PC-9 (cell line): ENCODE data around the gene POU3F3. TPM values are rescaled to one million over a fixed set of nuclear protein-coding genes. Genes with fewer than 3 reads are reported as not detected.

Experiments used
- BruUV-seq: library from RNA; stranded (reverse); fragments of 400-500 nt; replicated peaks from 2 replicates; lab custom pipeline; 2021; lab: Mats Ljungman, UMichigan
- CTCF ChIA-PET: fragments of 300-600 bp; sonication (Branson Sonifier 250); formaldehyde crosslinking; loops from one replicate; lab custom pipeline; 2022; ENCODE audit warnings: antibody characterized with exemption; lab: Charles Lee
- POLR2A ChIA-PET: fragments of 300-600 bp; sonication (Branson Sonifier 250); formaldehyde crosslinking; loops from one replicate; lab custom pipeline; 2022; ENCODE audit warnings: antibody characterized with exemption; ENCODE audit not compliant: unreplicated experiment; lab: Charles Lee
- DNase-seq, 2 experiments: peaks; one replicate each; pipeline versions ENCODE4 v3.0.0 to v3.0.0-alpha.2; 2015 to 2022; ENCODE audit warnings: mixed read lengths in 1 of 2
- H2AFZ ChIP-seq: fragments of 200-600 bp; sonication (generic); 2 replicates; pipeline ENCODE4 v1.8.1; 2017; ENCODE audit warnings: antibody characterized with exemption
- H3F3A ChIP-seq: fragments of 200-600 bp; sonication (generic); 2 replicates; pipeline ENCODE4 v1.8.1; 2017; ENCODE audit warnings: antibody characterized with exemption, mild to moderate bottlenecking, low read depth; ENCODE audit not compliant: insufficient read depth
- H3K27ac ChIP-seq: fragments of 200-600 bp; sonication (generic); 2 replicates; pipeline ENCODE4 v1.6.1; 2016; ENCODE audit warnings: mixed run types
- H3K27me3 ChIP-seq: fragments of 200-600 bp; sonication (generic); 2 replicates; pipeline ENCODE4 v1.6.1; 2016; ENCODE audit warnings: low read depth, mixed run types; ENCODE audit not compliant: insufficient read depth
- H3K36me3 ChIP-seq: fragments of 200-600 bp; sonication (generic); 2 replicates; pipeline ENCODE4 v1.6.1; 2016; ENCODE audit warnings: low read depth, mixed run types
- H3K4me1 ChIP-seq: fragments of 200-600 bp; sonication (generic); replicated peaks from 2 replicates; pipeline ENCODE4 v1.6.1; 2016; ENCODE audit warnings: mixed run types; ENCODE audit not compliant: insufficient read depth
- H3K4me2 ChIP-seq: fragments of 200-600 bp; sonication (generic); 2 replicates; pipeline ENCODE4 v1.6.1; 2017; ENCODE audit warnings: mixed run types
- H3K4me3 ChIP-seq: fragments of 200-600 bp; sonication (generic); 2 replicates; pipeline ENCODE4 v1.6.1; 2016; ENCODE audit warnings: mixed run types
- H3K79me2 ChIP-seq: fragments of 200-600 bp; sonication (generic); 2 replicates; pipeline ENCODE4 v1.6.1; 2017; ENCODE audit warnings: low read depth, mixed run types
- H3K9me2 ChIP-seq: fragments of 200-600 bp; sonication (generic); 2 replicates; pipeline ENCODE4 v1.8.1; 2017; ENCODE audit warnings: mild to moderate bottlenecking; ENCODE audit not compliant: insufficient read depth
- H3K9me3 ChIP-seq: fragments of 200-600 bp; sonication (generic); 2 replicates; pipeline ENCODE4 v1.8.1; 2016; ENCODE audit warnings: low read depth; ENCODE audit not compliant: insufficient read depth
- H4K20me1 ChIP-seq: fragments of 200-600 bp; sonication (generic); 2 replicates; pipeline ENCODE4 v1.8.1; 2017; ENCODE audit not compliant: insufficient read depth
- EZH2 ChIP-seq: fragments of 200-600 bp; sonication (generic); IDR thresholded peaks from 2 replicates; pipeline ENCODE4 v1.8.0; 2017; ENCODE audit warnings: antibody characterized with exemption, low read depth
- intact Hi-C: fragments of 100-400 bp; cut with micrococcal nuclease; formaldehyde crosslinking; loops from one replicate; pipeline ENCODE4 v1.10.0; 2022; ENCODE audit not compliant: unreplicated experiment
- total RNA-seq: library from RNA; stranded (reverse); gene quantifications from 2 replicates; pipeline ENCODE4 v1.2.3, GENCODE V29; 2021
- TF ChIP-seq, protein P1 (sequence below): fragments of 200-600 bp; sonication (generic); conservative IDR thresholded peaks from 2 replicates; pipeline ENCODE4 v1.6.1; 2017; ENCODE audit warnings: mixed run types, antibody characterized with exemption, mild to moderate bottlenecking, moderate library complexity

POU3F3 gene
- total RNA-seq, 1 experiment from 2014 or later, result not detected

DNA sequence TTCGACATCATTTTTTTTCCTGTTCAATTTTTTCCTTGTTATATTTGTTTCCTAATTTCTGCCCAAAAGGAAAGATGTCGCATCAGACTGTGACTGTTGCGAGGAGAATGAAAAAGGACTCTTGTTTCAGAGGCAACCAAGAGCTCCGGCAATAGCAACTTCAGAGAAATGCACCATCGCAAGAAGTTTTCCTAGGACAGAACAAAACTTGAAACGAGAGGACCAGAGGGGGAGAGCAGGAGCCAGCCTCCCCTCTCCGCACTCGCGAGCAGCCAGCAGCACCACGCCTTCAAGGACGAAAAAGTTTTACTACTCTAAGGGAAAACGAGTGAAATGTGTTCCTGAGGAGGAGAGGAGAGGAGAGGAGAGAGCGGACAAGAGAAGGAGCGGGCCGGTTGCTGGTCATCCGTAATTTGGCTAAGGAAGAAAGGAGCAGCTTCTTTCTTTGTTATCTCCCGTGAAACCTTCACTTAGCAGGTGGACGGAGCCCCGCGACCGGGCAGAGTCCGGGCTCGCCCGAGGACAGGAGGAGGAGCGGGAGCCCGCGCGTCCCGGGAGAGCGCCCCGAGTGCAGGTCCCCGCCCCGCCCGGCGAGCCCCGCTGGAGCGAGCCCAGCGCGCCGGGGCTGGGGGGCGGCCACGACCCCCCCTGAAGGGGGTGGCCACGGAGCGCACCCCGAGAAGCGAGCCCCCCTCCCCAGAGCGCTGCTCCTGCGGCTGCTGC lies 744 bp downstream of the POU3F3 start:
- BruUV-seq, result no TSS peak
- H3K9me3 ChIP-seq, result no peaks in the 10 kb centered on the region
- H3K27ac ChIP-seq, result no peak overlapping the region
- no peak overlapping the region for H3K4me2 ChIP-seq
- H3K9me2 ChIP-seq, result no peaks in the 10 kb centered on the region
- TF ChIP-seq, protein P1, sequence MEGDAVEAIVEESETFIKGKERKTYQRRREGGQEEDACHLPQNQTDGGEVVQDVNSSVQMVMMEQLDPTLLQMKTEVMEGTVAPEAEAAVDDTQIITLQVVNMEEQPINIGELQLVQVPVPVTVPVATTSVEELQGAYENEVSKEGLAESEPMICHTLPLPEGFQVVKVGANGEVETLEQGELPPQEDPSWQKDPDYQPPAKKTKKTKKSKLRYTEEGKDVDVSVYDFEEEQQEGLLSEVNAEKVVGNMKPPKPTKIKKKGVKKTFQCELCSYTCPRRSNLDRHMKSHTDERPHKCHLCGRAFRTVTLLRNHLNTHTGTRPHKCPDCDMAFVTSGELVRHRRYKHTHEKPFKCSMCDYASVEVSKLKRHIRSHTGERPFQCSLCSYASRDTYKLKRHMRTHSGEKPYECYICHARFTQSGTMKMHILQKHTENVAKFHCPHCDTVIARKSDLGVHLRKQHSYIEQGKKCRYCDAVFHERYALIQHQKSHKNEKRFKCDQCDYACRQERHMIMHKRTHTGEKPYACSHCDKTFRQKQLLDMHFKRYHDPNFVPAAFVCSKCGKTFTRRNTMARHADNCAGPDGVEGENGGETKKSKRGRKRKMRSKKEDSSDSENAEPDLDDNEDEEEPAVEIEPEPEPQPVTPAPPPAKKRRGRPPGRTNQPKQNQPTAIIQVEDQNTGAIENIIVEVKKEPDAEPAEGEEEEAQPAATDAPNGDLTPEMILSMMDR, result no peak
- TF ChIP-seq EZH2, result no peak
- DNase-seq, result no peak
- no peaks in the 10 kb centered on the region for H3K79me2 ChIP-seq
- H3F3A ChIP-seq, result no peaks in the 10 kb centered on the region
- no peaks in the 10 kb centered on the region for H3K4me1 ChIP-seq
- no peak overlapping the region for H2AFZ ChIP-seq
- no peaks in the 10 kb centered on the region for H4K20me1 ChIP-seq
- H3K27me3 ChIP-seq, result peaks cover 10% of the 10 kb centered on the region; the same call in 1 of the 2 replicates
- no peak overlapping the region for H3K4me3 ChIP-seq
- ChIA-PET CTCF (no interaction called here), POLR2A (no interaction called here)
- intact Hi-C loops, result no loop called here
- no peaks in the 10 kb centered on the region for H3K36me3 ChIP-seq

DNA sequence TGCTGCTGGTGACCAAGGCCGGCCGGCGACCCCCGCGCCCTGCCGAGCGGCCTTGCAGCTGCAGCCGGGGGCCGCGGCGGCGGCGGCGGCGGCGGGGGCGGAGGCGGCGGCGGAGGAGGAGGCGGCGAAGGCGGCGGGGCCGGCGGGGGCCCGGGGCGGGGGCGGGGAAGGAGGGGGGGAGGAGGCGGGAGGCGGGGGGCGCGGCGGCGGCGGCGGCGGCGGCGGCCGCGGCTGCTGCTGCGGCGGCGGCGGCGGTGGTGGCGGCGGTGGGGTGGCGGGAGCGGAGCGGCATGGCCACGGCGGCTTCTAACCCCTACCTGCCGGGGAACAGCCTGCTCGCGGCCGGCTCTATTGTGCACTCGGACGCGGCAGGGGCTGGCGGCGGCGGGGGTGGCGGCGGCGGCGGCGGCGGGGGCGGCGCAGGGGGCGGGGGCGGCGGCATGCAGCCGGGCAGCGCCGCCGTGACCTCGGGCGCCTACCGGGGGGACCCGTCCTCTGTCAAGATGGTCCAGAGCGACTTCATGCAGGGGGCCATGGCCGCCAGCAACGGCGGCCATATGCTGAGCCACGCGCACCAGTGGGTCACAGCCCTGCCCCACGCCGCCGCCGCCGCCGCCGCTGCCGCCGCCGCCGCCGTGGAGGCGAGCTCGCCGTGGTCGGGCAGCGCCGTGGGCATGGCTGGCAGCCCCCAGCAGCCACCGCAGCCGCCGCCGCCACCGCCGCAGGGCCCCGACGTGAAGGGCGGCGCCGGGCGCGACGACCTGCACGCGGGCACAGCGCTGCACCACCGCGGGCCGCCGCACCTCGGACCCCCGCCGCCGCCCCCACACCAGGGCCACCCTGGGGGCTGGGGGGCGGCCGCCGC lies 1.5 kb downstream of the POU3F3 start:
- CTCF ChIA-PET, result no interaction called here
- peaks cover 6% of the 10 kb centered on the region; the same call in 1 of the 2 replicates for H3K27me3 ChIP-seq

DNA sequence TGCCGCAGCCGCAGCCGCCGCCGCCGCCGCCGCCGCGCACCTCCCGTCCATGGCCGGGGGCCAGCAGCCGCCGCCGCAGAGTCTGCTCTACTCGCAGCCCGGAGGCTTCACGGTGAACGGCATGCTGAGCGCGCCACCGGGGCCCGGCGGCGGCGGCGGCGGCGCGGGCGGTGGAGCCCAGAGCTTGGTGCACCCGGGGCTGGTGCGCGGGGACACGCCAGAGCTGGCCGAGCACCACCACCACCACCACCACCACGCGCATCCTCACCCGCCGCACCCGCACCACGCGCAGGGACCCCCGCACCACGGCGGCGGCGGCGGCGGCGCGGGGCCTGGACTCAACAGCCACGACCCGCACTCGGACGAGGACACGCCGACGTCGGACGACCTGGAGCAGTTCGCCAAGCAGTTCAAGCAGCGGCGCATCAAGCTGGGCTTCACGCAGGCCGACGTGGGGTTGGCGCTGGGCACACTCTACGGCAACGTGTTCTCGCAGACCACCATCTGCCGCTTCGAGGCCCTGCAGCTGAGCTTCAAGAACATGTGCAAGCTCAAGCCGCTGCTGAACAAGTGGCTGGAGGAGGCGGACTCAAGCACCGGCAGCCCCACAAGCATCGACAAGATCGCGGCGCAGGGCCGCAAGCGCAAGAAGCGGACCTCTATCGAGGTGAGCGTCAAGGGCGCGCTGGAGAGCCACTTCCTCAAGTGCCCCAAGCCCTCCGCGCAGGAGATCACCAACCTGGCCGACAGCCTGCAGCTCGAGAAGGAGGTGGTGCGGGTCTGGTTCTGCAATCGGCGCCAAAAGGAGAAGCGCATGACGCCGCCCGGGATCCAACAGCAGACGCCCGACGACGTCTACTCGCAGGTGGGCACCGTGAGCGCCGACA lies 2.4 kb downstream of the POU3F3 start:
- Histone ChIP-seq H3K9me2 (no peaks in the 10 kb centered on the region), H3K4me3 (no peak overlapping the region), H3K4me1 (no peaks in the 10 kb centered on the region), H3K27ac (no peak overlapping the region), H3K79me2 (no peaks in the 10 kb centered on the region), H3F3A (no peaks in the 10 kb centered on the region), H3K9me3 (no peaks in the 10 kb centered on the region), H4K20me1 (no peaks in the 10 kb centered on the region), H3K36me3 (no peaks in the 10 kb centered on the region), H2AFZ (no peak overlapping the region), H3K27me3 (peaks cover 9% of the 10 kb centered on the region), H3K4me2 (no peak overlapping the region)
- TF ChIP-seq, protein P1, result no peak
- no peak for TF ChIP-seq EZH2
- POLR2A ChIA-PET, result no interaction called here
- CTCF ChIA-PET, result no interaction called here
- intact Hi-C loops, result no loop called here
- no peak for DNase-seq
- BruUV-seq, result no TSS peak

More for the DNA sequence above, 1.5 kb downstream of the POU3F3 start:
- no TSS peak for BruUV-seq
- Histone ChIP-seq H4K20me1 (no peaks in the 10 kb centered on the region), H3K4me1 (no peaks in the 10 kb centered on the region), H3F3A (no peaks in the 10 kb centered on the region), H3K4me3 (no peak overlapping the region), H3K36me3 (no peaks in the 10 kb centered on the region), H3K4me2 (no peak overlapping the region), H3K9me2 (no peaks in the 10 kb centered on the region), H2AFZ (no peak overlapping the region), H3K9me3 (no peaks in the 10 kb centered on the region), H3K27ac (no peak overlapping the region), H3K79me2 (no peaks in the 10 kb centered on the region)
- no peak for DNase-seq
- intact Hi-C loops, result no loop called here
- TF ChIP-seq EZH2, result no peak
- POLR2A ChIA-PET, result no interaction called here
